ENCODE data around the gene SBF2.
"Not testable (repeated sequence)": the region's sequence is repeated elsewhere in the genome, so short reads cannot be mapped to it uniquely, and the experiment has no call there.

The SBF2 gene

DNA sequence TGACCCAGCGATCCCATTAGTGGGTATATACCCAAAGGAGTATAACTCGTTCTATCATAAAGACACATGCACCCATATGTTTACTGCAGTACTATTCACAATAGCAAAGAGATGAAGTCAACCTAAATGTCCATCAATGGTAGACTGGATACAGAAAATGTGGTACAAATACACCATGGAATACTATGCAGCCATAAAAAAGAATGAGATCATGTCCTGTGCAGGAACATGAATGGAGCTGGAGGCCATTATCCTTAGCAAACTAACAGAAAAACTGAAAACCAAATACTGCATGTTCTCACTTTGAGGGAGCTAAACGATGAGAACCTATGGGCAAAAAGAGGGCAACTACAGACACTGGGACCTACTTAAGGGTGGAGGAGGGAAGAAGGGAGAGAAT, 146.8 kb downstream of the SBF2 start:
- no peak overlapping the region for H3K4me3 ChIP-seq (ENCODE audit: low read length)
- H3K27me3 ChIP-seq (ENCODE audit: insufficient read depth, low read length) = no peaks in the 10 kb centered on the region
- H3K4me1 ChIP-seq (ENCODE audit: insufficient read depth, low read length) = no peaks in the 10 kb centered on the region
- no peak overlapping the region for H2AFZ ChIP-seq (ENCODE audit: low read depth, low read length)
- no peaks in the 10 kb centered on the region for H3K36me3 ChIP-seq (ENCODE audit: insufficient read depth, low read length)
- H3K9me3 ChIP-seq (ENCODE audit: low read length) = no peaks in the 10 kb centered on the region

DNA sequence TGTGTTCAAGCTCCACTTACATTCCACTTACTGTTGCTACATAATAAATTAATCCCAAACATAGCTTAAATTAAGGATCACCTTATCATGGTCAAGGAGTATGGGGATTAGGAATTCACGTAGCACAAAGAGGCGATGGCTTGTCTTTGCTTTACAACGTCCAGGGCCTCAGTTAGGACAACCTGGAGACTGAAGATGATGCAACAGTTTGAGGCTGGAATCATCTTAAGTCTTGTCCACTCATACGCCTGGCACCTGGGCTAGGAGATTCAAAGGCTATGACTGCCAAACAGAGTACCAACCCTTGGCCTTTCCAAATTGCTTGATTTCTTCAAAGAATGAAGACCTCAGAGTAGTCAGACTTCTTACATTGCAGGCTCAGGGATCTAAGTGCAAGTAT, 149.1 kb downstream of the SBF2 start:
- H3K4me1 ChIP-seq (ENCODE audit: insufficient read depth, low read length) = no peaks in the 10 kb centered on the region
- no peaks in the 10 kb centered on the region for H3K36me3 ChIP-seq (ENCODE audit: insufficient read depth, low read length)

DNA sequence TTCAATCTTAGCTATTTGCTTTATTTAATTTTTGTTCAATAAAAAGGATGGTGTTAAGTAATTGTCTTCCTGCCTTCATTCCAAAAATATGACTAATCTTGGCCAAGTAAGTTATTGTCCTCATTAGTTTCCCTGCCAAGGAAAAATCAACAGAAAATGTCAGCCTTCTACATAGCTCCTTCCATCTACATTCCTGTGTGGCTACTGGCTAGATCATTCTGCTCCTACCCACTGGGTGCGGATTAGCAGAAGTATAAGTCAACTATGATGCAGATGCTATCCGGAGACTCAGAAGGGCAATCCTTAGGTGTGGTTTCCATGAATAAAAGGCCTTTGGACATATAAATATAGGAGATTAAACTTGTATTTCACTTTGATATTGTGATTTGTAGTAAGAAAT, 154.4 kb downstream of the SBF2 start:
- H3K9me3 ChIP-seq (ENCODE audit: low read length) = peaks cover 8% of the 10 kb centered on the region
- no peaks in the 10 kb centered on the region for H3K27me3 ChIP-seq (ENCODE audit: insufficient read depth, low read length)
- no peaks in the 10 kb centered on the region for H3K36me3 ChIP-seq (ENCODE audit: insufficient read depth, low read length)
- no peak overlapping the region for H2AFZ ChIP-seq (ENCODE audit: low read depth, low read length)
- H3K4me1 ChIP-seq (ENCODE audit: insufficient read depth, low read length) = no peaks in the 10 kb centered on the region
- H3K4me3 ChIP-seq (ENCODE audit: low read length) = no peak overlapping the region

More for the DNA sequence above, 149.1 kb downstream of the SBF2 start:
- H3K27me3 ChIP-seq (ENCODE audit: insufficient read depth, low read length) = no peaks in the 10 kb centered on the region
- H2AFZ ChIP-seq (ENCODE audit: low read depth, low read length) = no peak overlapping the region
- H3K9me3 ChIP-seq (ENCODE audit: low read length) = no peaks in the 10 kb centered on the region
- no peak overlapping the region for H3K4me3 ChIP-seq (ENCODE audit: low read length)

DNA sequence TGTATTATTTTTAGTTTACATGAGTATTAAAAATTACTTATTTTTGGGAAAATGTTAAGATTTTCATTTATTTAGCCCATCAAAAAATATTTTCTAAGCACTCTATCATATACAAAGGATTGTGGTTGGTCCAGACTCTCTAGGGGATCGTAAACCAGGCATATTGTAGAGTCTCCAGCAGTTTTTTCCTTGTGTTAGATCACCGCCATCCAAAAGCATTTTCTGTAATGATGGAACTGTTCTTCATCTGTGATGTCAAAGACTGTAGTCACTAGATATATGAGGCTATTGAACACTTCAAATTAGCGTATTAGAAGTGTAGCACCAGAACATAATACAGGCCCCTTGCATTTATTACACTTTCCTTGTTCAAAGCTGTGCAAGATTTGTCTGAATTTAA, 154.9 kb downstream of the SBF2 start:
- no peaks in the 10 kb centered on the region for H3K36me3 ChIP-seq (ENCODE audit: insufficient read depth, low read length)
- H3K4me1 ChIP-seq (ENCODE audit: insufficient read depth, low read length) = no peaks in the 10 kb centered on the region
- H3K27me3 ChIP-seq (ENCODE audit: insufficient read depth, low read length) = no peaks in the 10 kb centered on the region
- H3K9me3 ChIP-seq (ENCODE audit: low read length) = peaks cover 8% of the 10 kb centered on the region
- no peak overlapping the region for H2AFZ ChIP-seq (ENCODE audit: low read depth, low read length)
- H3K4me3 ChIP-seq (ENCODE audit: low read length) = no peak overlapping the region

DNA sequence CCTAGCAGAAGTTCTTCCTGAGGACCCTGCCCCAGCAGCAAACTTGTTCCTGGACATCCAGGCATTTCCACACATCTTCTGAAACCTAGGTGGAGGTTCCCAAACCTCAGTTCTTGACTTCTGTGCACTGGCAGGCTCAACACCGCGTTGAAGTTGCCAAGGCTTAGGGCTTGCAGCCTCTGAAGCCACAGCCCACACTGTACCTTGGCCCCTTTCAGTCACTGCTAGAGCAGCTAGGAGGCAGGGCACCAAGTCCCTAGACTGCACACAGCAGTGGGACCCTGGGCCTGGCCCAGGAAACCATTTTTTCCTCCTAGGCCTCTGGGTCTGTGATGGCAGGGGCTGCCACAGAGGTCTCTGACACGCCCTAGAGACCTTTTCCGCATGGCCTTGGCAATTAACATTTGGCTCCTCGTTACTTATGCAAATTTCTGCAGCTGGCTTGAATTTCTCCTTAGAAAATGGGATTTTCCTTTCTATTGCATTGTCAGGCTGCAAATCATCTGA, 159.0 kb downstream of the SBF2 start:
- no peak overlapping the region for H2AFZ ChIP-seq (ENCODE audit: low read depth, low read length)
- H3K9me3 ChIP-seq (ENCODE audit: low read length) = peaks cover 8% of the 10 kb centered on the region
- H3K4me3 ChIP-seq (ENCODE audit: low read length) = no peak overlapping the region
- H3K27me3 ChIP-seq (ENCODE audit: insufficient read depth, low read length) = no peaks in the 10 kb centered on the region
- H3K36me3 ChIP-seq (ENCODE audit: insufficient read depth, low read length) = no peaks in the 10 kb centered on the region
- H3K4me1 ChIP-seq (ENCODE audit: insufficient read depth, low read length) = no peaks in the 10 kb centered on the region

DNA sequence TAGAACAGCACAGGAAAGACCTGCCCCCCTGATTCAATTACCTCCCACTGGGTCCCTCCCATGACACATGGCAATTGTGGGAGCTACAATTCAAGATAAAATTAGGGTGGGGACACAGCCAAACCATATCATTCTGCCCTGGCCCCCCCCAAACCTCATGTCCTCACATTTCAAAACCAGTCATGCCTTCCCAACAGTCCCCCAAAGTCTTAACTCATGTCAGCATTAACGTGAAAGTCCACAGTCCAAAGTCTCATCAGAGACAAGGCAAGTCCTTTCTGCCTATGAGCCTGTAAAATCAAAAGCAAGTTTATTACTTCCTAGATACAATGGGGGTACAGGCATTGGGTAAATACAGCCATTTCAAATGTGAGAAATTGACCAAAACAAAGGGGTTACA, 159.8 kb downstream of the SBF2 start:
- not testable (repeated sequence) for H3K9me3 ChIP-seq (ENCODE audit: low read length); H3K4me1 ChIP-seq (ENCODE audit: insufficient read depth, low read length); H3K4me3 ChIP-seq (ENCODE audit: low read length); H3K27me3 ChIP-seq (ENCODE audit: insufficient read depth, low read length); H3K36me3 ChIP-seq (ENCODE audit: insufficient read depth, low read length); H2AFZ ChIP-seq (ENCODE audit: low read depth, low read length)

DNA sequence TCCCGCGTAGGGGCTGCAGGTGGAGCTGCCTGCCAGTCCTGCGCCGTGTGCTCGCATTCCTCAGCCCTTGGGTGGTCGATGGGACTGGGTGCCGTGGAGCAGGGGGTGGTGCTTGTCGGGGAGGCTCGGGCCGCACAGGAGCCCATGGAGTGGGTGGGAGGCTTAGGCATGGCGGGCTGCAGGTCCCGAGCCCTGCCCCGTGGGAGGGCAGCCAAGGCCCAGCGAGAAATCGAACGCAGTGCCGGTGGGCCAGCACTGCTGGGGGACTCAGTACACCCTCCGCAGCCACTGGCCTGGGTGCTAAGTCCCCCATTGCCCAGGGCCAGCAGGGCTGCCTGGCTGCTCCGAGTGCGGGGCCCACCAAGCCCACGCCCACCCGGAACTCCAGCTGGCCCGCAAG, 160.8 kb downstream of the SBF2 start:
- H3K4me3 ChIP-seq (ENCODE audit: low read length); H3K9me3 ChIP-seq (ENCODE audit: low read length); H3K27me3 ChIP-seq (ENCODE audit: insufficient read depth, low read length); H3K36me3 ChIP-seq (ENCODE audit: insufficient read depth, low read length); H3K4me1 ChIP-seq (ENCODE audit: insufficient read depth, low read length); H2AFZ ChIP-seq (ENCODE audit: low read depth, low read length): not testable (repeated sequence)

DNA sequence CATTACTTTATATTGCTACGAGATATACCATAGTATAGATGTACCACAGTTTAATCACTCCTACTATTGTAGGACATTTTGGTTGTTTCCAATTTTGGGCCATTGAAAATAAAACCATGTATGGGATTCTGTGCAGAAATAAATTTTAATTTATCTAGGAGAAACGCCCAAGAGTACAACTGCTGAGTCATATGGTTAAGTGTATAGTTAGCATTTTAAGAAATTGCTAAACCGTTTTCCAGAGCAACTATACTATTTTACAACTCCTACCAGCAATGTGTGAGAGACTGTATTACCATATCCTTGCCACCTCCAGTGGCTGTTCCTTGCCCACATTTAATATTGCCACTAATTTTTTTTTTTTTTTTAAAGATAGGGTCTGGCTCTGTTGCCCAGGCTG, 163.1 kb downstream of the SBF2 start:
- no peak overlapping the region for H2AFZ ChIP-seq (ENCODE audit: low read depth, low read length)
- H3K9me3 ChIP-seq (ENCODE audit: low read length) = peaks cover 6% of the 10 kb centered on the region
- no peaks in the 10 kb centered on the region for H3K27me3 ChIP-seq (ENCODE audit: insufficient read depth, low read length)
- no peak overlapping the region for H3K4me3 ChIP-seq (ENCODE audit: low read length)
- no peaks in the 10 kb centered on the region for H3K36me3 ChIP-seq (ENCODE audit: insufficient read depth, low read length)
- no peaks in the 10 kb centered on the region for H3K4me1 ChIP-seq (ENCODE audit: insufficient read depth, low read length)

DNA sequence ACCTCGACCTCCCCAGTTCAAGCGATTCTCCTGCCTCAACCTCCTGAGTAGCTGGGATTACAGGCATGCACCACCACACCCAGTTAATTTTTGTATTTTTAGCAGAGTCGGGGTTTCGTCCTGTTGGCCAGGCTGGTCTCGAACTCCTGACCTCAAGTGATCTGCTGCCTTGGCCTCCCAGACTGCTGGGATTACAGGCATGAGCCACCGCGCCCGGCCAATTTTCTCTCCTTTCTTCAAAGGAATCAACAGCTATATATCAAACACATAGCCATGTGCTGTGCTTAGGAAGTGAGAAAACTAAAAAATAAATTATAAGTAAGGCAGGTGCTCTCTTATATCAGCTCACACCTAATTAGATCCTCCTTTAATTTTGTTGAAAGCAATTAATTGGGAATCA, 164.8 kb downstream of the SBF2 start:
- H3K9me3 ChIP-seq (ENCODE audit: low read length); H2AFZ ChIP-seq (ENCODE audit: low read depth, low read length); H3K4me3 ChIP-seq (ENCODE audit: low read length); H3K4me1 ChIP-seq (ENCODE audit: insufficient read depth, low read length); H3K36me3 ChIP-seq (ENCODE audit: insufficient read depth, low read length); H3K27me3 ChIP-seq (ENCODE audit: insufficient read depth, low read length): not testable (repeated sequence)

DNA sequence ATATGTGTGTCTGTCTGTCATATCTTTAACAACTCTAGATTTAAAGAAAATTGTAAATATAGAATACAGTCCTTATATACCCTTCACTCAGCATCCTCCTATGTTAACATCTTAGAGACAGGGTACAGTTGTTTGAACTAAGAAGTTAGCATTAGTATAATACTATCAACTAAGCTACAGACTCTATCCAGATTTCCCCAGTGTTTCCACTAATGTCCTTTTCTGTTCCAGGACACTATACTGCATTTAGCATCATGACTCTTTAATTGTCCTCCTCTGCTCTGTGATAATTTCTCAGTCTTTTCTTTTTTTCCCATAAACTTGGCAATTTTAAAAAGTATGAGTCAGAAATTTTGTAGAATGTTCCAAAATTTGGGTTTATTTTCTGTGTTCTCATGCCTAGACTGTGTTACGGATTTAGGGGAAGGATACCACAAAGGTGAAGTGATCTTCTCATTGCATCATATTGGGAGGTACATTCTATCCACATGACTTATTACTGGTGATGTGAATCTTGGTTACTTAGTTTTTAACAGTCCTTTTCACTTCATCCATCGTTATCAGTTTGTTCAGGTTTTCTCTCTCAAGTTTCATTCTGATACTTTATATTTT, 168.4 kb downstream of the SBF2 start:
- no peaks in the 10 kb centered on the region for H3K9me3 ChIP-seq (ENCODE audit: low read length)
- H3K4me1 ChIP-seq (ENCODE audit: insufficient read depth, low read length) = no peaks in the 10 kb centered on the region
- H3K36me3 ChIP-seq (ENCODE audit: insufficient read depth, low read length) = no peaks in the 10 kb centered on the region
- H3K4me3 ChIP-seq (ENCODE audit: low read length) = no peak overlapping the region
- H3K27me3 ChIP-seq (ENCODE audit: insufficient read depth, low read length) = no peaks in the 10 kb centered on the region
- no peak overlapping the region for H2AFZ ChIP-seq (ENCODE audit: low read depth, low read length)

DNA sequence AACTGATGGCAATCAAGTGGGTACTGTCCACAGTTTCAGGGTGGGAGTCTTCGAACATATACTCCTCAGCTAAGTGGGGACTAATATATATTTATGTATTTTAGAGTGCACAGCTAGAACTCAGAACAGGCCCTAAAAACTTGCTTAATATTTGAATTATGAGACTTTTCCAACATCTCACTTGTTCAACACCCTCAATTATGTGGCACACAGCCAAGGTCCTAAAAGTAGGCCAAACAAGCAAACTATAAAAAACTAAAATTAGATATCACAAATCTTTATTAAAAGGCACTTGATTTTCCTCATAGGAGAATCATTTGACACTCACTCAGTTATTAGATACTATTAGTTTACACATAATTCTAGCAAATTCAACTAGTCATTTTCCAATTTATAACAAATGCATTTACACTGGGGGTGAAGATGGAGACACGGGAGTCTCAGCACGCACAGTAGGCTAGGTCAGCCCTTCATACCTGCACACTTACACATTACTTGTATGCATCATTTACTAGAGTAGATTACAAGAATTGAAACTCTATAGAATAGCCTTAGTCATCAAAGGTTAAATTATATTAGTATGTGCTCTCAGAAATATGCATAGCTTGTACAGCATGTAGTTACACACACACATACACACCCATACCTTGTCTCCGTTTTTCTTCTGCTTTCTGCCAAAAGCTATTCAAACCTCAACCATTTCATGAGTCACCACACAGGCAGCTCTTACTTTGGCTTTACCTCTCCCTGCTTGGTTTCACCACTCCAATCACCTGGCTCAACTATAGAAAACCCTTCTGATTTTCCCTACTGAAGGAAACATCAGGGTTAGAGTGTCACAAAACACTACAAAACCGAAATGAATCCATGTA, 171.5 kb downstream of the SBF2 start:
- H2AFZ ChIP-seq (ENCODE audit: low read depth, low read length) = no peak overlapping the region
- no peak overlapping the region for H3K4me3 ChIP-seq (ENCODE audit: low read length)
- H3K36me3 ChIP-seq (ENCODE audit: insufficient read depth, low read length) = no peaks in the 10 kb centered on the region
- H3K4me1 ChIP-seq (ENCODE audit: insufficient read depth, low read length) = no peaks in the 10 kb centered on the region
- H3K9me3 ChIP-seq (ENCODE audit: low read length) = no peaks in the 10 kb centered on the region
- H3K27me3 ChIP-seq (ENCODE audit: insufficient read depth, low read length) = no peaks in the 10 kb centered on the region

DNA sequence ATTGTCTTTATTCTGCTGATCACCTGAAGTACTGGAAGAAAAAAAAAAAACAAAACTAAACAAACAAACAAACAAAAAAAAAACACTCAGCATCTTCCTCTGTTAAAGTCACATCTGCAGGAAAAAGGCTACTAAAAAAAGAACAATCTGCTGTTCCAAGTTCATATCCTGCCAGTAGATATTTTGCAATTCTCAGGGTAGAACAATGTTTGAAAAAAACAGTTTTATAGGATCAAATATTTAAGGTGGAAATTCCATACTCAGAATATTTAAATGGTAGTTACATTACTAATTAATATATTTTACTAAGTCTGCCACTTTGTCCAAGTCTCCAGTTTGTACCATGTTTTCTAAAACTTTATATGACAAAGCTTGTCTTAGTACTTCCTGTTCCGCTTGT, 175.2 kb downstream of the SBF2 start:
- no peak overlapping the region for H3K4me3 ChIP-seq (ENCODE audit: low read length)
- H3K36me3 ChIP-seq (ENCODE audit: insufficient read depth, low read length) = no peaks in the 10 kb centered on the region
- H2AFZ ChIP-seq (ENCODE audit: low read depth, low read length) = no peak overlapping the region
- no peaks in the 10 kb centered on the region for H3K9me3 ChIP-seq (ENCODE audit: low read length)
- no peaks in the 10 kb centered on the region for H3K27me3 ChIP-seq (ENCODE audit: insufficient read depth, low read length)
- H3K4me1 ChIP-seq (ENCODE audit: insufficient read depth, low read length) = no peaks in the 10 kb centered on the region

DNA sequence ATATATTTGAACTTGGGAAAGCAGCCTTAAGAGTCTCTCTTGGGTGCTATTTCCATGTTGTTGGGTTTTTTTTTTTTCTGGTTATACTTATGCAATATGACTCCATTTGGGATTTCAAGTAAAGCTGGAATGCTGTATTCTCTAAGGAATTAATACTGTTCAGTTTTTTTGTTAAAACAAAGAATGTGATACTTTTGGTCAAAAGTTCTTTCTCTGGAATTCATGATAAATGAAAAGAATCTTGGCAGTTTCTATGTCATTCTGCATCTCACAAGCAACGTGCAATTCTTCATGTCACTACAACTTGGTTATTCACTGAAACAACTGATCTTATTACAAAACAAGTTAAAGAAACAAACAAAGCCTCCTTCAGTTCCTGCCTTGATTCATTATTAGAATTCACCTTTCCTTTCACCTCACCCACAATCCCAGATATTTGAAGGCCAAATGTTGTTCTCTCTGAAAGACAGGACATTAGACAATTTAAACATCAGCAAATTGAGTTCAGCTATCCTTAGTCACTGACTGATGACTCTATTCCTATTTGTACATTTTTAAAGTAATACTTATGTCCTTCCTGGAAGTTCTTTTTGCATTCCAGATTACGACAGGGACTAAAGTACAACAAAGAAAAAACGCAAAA, 176.2 kb downstream of the SBF2 start:
- no peaks in the 10 kb centered on the region for H3K36me3 ChIP-seq (ENCODE audit: insufficient read depth, low read length)
- H3K4me1 ChIP-seq (ENCODE audit: insufficient read depth, low read length) = no peaks in the 10 kb centered on the region
- no peaks in the 10 kb centered on the region for H3K27me3 ChIP-seq (ENCODE audit: insufficient read depth, low read length)
- no peak overlapping the region for H2AFZ ChIP-seq (ENCODE audit: low read depth, low read length)
- H3K4me3 ChIP-seq (ENCODE audit: low read length) = no peak overlapping the region
- H3K9me3 ChIP-seq (ENCODE audit: low read length) = no peaks in the 10 kb centered on the region
